Measurements from ENCODE around the gene DCLK1.
A peak's percentile ranks its signal among the peaks of the same experiment; 100 is the strongest.

Gene DCLK1

DNA sequence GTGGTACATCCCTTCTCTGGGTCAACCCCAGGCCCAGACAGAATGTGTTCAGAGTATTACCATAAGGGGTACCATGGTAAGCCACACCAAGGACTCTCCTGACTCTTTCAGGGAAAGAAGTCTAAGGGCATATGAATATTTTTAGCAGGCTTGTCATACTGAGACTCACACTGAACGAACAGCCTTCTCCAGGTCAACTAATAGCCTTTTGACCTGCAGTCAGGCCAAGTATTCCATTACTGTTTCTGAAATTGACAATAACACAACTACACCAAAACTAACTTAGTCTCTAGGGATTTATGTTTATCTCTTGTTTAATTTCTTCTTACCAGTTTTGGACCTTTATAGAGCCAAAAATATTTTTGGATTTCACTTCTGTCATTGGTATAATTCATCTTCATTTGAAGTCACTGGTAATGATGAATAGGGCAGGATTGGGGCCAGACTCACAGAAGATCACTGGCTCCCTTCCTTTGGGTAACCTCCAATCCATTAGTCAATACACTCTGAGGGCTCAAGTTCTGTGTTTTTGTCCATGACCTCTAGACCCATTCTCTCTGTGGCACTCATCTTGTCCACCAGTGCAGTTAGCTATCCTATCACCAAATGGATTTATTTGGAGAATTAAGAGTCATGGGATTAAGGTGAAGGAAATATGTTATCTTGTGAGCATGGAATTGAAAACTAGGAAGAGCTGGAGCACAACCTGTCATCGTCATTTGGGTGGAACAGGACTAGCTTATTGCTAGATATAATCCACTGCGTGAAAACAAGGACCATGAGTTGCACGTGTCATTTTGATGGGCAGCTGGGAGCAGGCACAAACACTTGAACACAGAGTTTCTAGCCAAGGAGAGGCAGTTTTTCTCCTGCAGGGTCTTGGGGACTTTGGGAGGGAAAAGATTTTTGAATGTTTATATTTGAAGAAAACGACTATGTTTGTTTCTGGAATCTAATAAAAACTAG lies 313.3 kb downstream of the DCLK1 start:
- no peak for DNase-seq

DNA sequence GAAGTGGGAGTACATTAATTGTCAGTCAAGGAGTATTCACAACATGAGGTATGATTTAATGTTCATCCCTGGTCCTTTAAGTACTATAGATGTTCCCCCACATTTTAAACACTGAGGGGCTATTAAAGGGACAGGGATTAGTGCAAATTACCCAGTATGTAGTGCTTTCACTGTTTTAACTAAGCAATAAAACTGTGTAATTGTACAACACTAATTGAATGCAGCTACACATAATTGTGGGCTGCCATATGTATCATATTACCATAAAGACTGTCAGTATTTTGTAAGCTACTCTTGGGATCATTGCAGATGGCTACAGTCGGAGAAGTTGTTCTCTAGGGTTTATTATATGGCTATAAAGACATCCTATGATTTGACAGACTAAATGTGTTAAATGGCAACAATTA lies 316.6 kb downstream of the DCLK1 start:
- no peak for DNase-seq

DNA sequence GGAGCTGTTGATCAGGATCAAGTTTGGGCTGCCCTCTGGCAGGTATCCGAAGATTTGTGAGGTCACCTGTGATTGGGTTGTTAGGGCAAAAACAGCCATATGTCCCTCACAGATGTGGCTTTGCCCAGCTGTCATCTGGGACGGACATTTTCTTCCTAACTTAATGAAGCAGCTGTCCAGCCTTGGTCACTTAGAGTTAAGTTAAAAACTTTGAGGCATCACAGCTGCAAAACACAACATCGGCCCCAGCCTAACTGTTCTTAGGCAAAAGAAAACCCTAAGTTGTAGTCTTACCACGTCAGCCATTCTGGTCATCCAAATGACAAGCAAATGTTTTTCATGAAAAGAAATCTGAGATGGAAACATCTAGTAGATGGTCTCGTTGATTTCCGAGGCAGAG lies 318.4 kb downstream of the DCLK1 start:
- DNase-seq = no peak

DNA sequence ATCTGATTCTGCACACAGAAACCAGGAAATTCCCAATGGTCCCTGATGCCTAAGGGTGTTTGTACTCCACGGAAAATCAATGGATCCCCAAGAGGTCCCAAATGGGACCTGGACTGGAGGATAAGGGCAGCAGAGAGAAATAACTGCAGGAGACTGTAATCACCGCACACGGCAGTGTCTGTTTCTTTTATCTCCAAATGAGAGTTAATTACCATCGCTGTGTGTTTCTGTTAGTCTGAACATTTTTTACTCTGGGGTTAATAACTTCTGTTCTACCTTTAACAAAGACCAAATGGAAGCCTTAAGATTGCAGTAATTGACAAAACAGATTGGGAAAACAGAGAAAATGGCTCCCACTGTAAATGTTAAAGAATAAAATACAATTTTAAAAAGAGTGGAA lies 320.9 kb downstream of the DCLK1 start:
- no peak for DNase-seq

DNA sequence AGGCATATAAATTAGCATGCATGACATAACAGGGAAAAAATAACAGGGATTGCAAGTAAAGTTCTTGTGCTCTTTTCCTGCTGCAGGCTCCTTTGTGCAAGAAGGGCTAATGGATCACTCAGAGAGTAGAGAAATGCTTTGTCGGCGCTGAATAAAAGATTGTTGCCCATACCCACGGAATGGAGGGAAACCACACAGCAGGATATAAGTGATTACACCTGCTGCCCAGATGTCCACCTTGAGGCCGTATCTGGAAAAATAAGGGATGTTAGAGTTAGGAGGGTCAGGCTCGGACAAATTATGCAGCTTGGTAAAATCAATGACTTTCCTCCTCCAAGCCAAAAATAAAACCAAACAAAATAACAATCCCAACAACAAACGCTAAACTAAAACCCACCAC lies 322.3 kb downstream of the DCLK1 start:
- DNase-seq = no peak

DNA sequence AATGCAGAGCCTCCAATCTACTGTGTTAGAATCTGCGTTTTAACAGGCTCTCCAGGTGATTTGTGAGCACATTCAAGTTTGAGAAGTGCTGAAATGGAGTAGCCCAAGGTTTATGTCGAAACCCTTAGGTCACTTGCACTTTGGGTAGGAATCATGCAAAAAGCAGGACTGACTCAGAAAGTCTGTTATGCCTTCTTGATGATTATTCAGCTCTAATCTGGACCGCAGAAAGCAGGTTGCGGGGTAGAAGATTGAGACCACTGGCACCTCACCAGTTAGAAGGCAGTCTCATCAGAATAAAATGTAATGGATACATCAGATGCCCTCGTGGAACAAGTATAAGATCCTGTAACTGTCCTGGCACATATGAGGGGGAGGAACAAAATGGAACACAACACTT lies 326.3 kb downstream of the DCLK1 start:
- no peak for DNase-seq

DNA sequence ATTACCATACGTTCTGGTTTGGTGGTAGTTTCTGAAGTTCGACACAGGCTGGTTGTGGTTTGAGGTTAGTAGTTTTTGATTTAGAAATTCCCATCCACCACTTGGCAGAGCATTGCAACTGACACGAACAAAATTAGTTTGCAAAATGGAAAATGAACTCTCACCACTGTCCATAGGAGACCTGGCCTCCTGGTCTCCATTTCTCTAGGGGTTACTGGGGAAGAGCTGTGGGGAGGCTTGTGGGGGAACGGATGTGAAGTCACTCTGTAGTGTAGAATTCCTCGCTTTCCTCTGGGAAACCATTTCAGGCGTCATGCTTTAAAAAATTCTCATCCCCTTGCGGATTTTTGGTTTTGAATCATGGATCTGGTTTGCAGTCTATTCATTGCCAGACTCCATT lies 333.2 kb downstream of the DCLK1 start:
- no peak for DNase-seq

DNA sequence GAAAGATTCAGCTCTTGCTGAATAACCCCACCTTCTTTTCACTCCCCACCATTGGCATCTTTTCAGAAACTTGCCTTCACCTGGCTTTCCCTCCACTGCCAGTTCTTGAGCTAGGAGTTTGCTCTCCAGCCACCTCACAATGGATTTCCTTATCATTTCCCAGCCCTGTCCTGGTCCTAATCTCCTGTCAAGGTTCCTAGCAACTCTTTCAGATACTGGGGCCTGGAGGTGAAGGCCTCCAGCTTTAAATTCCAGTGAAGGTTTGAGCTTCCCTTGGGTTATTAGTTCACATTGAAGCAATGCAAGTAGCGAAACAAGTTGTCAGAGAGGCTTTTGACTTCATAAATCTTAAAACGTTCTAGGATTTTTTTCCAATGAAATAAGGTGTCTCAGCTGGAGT lies 333.9 kb downstream of the DCLK1 start:
- DNase-seq = no peak

DNA sequence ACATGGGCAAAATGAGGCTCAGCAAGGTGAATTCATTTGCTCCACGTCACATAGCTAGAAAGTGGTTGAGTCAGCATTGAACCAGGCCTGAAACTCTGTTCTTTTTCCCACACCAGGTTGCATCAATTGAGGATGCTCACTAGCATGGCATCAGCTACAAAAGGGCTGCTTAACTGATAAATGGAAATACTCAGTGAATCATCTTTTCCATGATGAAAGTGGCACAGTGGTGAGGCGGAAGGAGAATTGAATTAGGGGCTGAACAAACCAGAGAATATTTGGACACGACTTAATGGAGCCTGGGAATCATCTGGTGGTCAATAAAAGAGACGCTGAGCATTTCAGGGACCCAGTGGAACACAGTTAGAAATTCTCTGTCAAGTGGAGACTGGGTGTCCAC lies 334.6 kb downstream of the DCLK1 start:
- no peak for DNase-seq

DNA sequence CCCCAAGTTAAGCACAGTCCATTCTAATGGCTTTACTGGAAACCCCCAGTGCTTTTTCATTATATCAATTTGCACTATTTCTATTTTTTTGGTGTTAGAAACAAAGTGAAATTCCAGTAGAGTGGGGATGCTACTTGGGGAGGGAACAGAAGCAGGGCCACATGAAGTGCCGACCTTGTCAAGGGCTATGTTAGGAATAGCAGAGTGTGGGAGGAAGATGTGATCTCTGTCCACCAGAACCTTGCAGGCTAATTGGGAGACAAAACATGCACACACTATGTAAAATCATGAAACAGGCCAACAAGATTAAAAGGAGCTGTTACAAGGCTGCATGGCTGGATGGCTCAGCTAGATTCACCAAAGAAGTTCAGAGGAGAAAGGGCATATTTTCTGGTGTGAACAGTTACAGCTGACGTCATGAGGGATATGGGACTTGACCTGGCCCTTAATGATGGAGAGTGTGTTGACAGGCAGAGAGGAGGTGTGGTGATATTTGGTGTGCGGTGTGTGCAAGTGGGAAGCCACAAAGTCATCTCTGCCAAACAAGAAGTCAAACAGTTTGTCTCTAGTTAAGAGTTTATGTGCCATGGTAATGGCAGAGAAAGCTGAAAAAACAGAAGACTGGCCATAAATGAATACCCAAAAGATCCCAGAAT lies 336.3 kb downstream of the DCLK1 start:
- DNase-seq = no peak

DNA sequence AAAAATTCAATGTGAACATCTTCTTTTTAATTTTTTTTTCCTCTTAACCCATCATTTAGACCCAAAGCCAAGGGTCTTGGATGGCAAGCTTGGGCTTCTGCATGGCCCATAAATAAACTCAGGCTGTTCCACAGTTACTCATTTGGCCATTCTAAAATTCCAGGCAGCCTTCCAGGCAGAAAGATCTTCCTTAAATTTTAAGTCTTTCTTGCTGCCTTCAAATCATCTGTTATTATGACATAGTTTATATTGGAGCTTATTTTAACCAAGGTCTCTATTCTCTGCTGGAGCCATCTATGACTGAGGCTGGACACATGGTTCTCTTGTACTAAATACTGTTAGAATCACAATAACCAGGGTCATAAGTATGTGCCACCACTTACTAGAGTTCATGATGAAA lies 337.4 kb downstream of the DCLK1 start:
- DNase-seq = no peak

DNA sequence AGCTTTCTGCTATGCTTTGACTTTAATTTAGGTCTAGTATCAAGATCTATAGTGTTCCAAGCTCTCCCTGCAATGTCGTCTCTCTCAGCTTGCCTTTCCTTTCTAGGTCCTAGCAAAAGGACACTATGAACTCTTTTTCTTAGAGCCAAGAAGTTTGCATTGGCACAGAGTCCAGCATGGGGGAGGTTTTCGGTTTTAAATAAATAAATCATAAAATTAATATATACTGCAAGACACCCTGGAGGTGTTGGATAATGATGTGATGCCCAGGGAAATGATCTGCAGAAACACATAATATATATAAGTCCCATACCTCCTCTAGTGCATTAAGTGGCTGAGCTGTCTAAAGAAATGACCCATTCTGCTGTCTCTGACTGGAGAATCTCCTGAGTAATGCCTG lies 338.3 kb downstream of the DCLK1 start:
- DNase-seq = no peak

DNA sequence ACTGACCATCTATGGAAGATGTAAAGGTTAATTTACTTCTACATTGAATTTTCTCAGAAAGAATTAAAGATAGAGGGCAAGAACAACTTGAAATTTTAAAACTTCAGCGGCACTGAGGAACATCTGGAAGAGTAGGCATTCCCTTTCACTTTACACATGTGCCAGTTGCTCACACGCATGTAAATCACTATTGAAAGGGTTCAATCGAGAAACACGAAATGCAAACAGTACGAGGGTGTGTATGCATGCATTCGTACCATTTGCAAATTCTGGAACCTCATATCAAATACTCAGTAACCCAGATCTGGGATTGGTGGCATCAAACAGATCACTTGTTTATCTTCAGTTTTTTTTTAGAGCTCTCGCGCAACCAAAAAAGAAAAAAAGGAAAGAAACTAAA lies 339.2 kb downstream of the DCLK1 start:
- no peak for DNase-seq

DNA sequence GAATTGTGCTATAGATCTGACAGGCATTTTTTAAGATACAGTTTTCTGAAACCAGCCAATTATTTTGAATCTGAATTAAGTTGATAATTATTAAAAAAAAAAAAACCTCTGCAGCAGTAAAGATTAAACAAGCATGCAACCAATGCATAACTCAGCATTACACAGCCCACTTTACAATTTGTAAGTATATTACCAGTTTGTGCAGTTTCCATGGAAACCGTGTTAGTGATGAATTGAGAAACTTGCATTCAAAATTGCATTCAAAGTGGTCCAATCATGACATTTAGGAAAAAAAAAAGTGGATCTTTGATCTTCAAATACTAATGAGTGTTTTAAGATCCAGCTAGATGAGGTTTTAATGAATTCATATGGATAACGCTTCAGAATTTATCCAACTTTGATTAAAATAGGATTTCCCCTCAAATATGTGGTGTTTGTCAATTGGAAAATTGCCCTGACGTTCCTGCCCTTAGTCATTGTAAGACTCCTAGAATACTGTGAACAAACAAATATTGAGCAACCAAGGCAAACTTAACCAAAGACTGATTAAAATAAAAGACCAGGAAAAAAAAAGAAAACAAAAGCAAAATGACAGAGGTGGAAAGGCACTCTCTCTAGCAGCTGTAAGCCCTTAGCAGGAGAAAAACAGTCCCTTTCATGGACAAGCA lies 339.9 kb downstream of the DCLK1 start:
- no peak for DNase-seq

DNA sequence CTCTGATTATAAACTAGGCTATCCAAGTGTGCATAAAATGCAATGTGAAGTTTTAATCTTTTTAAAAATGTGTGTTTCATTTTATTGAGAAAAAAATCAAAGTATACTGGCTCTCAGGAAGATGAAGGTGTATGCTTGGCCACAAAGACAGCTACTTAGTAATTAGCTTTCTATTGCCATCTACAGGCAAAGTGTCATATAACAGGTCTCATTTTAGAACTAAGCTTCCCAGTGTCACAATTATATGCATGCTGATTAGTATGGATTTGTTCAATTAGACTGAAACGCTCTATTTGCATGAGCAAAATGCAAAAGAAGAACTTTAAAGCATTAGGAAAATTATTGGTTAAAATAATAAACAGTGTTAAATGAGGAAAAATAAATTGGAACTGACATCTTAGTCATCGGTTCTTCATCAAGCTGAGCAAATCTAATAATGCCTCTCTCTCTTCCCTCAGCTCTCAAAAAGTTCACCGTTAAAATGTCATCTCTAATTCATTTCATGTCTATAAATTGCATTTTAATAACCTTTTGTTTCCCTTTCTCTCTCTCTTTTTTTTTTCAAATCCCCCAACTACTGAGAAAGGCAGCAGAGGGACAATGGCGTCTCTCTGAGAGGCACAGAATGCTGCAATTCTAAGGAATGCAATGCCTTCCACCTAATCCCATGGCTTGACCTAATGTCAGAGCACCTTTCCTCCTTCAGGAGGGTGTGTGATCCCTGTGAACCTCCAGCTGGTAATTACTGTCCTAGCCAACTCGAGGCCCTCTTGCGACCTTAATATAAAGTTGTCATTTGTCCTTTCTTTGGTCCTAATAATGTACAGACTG lies 341.6 kb downstream of the DCLK1 start:
- DNase-seq = peak; percentile 20

DNA sequence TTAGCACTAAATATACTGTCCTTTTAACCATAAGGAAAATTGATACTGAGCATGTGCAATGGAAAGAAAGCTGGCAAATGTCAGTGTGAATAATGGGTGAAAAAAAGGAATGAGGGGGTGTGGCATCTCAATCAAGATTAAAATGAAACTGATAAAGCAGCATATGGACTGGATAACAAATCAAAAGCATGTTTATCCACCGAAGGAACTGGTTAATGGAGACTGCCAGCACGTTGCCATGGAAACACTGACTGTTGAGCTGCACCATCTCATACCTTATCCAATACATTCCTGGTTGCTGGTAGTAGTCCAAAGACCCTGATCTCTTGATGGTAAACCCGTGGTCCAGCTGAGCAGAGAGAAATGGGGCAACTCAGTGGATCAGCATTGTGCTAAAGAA lies 343.2 kb downstream of the DCLK1 start:
- DNase-seq = no peak

DNA sequence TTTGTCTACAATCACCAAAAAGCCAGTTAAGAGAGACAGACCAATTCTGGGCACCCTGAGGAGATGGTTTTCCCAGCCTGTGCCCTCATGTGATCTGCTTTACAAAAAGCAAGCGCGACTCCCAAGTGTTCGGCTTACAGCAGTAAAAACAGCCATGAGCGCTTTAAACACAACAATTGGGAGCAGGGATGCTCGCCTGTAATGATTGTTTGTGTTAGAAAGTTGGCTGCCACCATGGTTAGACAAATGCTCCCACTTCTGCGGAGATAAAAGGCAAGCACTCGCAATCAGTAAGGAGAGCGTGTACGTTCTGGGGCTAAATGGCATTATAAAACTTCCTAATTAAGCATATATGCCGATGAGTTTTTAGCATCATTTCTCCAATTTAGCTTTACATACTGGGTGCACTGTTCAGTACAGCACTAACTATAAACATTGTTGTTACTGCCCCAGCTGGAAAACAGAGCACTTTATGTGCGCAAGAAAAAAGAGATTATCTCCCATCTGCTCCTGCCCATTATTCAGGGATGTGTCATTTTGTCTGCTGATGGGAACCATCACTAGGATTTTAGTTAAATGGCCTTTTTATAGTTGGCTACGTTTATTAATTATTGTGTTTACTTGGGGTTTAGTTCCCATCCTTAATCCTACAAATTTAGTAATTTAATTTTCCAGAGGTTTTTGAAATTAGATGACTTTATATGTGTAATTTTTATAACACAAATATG lies 345.4 kb downstream of the DCLK1 start:
- DNase-seq = no peak

DNA sequence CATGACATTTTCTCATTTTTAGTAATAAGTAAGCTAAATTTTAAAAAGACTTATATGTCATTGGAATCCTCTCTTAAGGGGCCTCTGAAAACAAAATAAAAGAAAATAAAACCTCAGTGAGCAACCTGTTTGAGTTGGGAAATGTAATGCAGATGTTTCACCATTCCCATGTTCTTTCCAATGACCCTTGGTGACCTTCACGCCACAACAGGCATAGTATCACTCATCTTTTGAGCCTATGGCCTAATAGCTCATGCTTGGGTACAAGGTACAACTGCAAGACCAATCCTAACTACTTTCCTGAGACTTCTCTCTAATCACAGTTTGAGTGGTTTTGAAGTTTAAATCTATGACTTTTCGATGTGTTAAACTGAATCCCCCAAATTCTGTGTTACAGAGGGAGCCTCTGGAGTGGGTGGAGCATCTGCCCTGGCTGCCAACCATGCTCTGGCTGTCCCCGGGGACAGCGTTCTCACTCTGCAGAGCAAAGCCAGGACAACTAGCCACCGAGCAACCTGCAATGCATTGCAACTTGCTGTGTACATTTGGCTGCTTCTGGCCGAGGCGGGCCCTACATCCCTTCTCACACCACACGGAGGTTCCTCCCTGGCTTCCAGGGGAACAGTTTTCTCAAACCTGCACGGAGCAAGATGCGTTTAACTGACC lies 346.8 kb downstream of the DCLK1 start:
- DNase-seq = no peak

DNA sequence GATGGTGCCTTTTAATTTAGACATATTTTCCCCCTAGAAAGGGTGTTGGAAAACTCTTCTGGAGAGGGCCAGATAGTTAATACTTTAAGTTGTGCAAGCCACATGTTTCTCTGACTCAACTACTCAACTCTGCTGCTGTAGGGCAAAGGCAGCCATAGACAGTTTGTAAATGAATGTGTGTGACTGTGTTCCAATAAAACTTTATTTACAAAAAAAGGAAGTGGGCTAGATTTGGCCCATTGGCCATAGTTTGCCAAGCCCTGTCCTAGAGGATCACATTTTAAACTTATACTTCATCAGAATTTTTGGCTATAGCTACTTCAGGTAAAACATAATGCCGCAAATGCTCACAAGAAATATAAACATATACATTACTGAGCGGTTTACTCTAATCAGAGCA lies 348.4 kb downstream of the DCLK1 start:
- no peak for DNase-seq

DNA sequence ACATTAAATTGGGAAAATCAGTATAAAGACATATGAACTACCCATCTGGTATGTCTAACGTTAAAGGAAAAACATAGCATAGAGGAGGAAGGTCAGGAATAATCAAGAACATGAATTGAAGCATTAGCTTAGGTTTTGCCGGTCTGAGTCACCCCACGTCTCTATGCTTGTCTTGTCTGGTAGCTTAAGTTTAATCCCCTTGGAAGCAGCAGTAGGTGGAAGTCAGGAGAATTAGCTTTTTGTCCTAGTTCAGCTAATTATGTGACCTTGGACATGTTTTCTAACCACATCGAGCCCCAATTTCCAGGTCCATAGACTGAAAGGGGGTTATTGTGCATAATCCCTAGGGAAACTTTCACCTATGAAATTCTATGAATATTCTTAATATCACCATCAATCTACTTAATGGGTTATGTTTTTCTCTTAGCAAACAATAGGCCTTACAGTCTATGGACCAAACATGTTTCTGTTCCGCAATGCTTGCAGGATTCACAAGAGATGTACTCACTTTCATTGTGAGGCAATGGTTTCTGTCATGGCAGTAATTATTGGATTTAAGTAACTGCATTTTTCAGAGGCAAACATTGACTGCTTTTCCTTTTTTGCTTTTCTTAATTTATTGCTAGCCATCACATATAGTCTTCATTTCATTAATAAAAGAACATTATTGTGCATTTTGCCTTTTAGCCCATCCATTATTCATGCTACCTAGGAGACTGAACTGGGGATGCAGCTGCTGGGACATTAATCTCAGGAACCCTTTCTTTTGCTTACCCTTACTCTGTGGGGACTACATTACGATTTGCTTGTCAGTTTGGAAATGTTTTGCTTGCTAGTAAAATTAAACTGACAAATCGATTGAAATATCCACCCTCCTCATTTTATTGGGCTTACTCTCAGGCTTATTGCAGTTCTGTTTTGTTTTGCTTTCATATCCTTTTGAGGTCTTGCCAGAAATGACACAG lies 349.9 kb downstream of the DCLK1 start:
- DNase-seq = no peak
